Gastrocnemius medialis (tissue), 4 donors: Measurements from ENCODE around the gene KNDC1. TPM values are rescaled to one million over a fixed set of nuclear protein-coding genes. Genes with fewer than 3 reads are reported as not detected.

Experiments used
- ATAC-seq, 2 donors: fragments of 150-250 bp; one replicate each; pipeline ENCODE4 v1.9.1; 2016
- DNase-seq, 2 donors: peaks; one replicate each; pipeline ENCODE4 v3.0.0-alpha.2; 2019
- H3K27ac ChIP-seq, 4 donors: fragments of 200-600 bp; sonication (generic); 1 replicate in 1 of 4; 2 replicates in 3 of 4; pipeline ENCODE4 v1.5.1; 2016 to 2018; ENCODE audit warnings: mild to moderate bottlenecking in 2 of 4, moderate library complexity in 1 of 4
- H3K27me3 ChIP-seq, 3 donors: fragments of 200-600 bp; sonication (generic) in 2 of 3; 1 replicate in 1 of 3; 2 replicates in 2 of 3; pipeline versions ENCODE4 v1.5.1 to v1.6.0; 2016 to 2019; ENCODE audit warnings: mild to moderate bottlenecking in 1 of 3, moderate library complexity in 1 of 3
- H3K36me3 ChIP-seq, 2 donors: fragments of 200-600 bp; sonication (generic) in 1 of 2; one replicate each; pipeline ENCODE4 v1.5.1; 2017 to 2018
- H3K4me1 ChIP-seq, 2 donors: fragments of 200-600 bp; sonication (generic) in 1 of 2; one replicate each; pipeline ENCODE4 v1.5.1; 2016 to 2017; ENCODE audit warnings: mild to moderate bottlenecking in 2 of 2
- H3K4me3 ChIP-seq, 4 donors: fragments of 200-600 bp; sonication (generic) in 3 of 4; 1 replicate in 1 of 4; 2 replicates in 3 of 4; pipeline ENCODE4 v1.5.1; 2016 to 2019; ENCODE audit warnings: mild to moderate bottlenecking in 2 of 4
- H3K9me3 ChIP-seq, 3 donors: fragments of 200-600 bp; sonication (generic) in 2 of 3; 1 replicate in 1 of 3; 2 replicates in 2 of 3; pipeline ENCODE4 v1.5.1; 2016 to 2019
- CTCF ChIP-seq, 5 experiments: fragments of 450-650 bp in 3 of 5; fragments of 200-600 bp in 2 of 5; sonication (generic) in 2 of 5; IDR thresholded peaks in 4 of 5; conservative IDR thresholded peaks in 1 of 5; 1 replicate in 4 of 5; 2 replicates in 1 of 5; pipeline ENCODE4 v1.5.1; 2016 to 2019; ENCODE audit warnings: antibody characterized with exemption in 5 of 5, mild to moderate bottlenecking in 3 of 5, moderate library complexity in 3 of 5
- POLR2A ChIP-seq, 2 donors: fragments of 450-650 bp; IDR thresholded peaks; one replicate each; pipeline ENCODE4 v1.6.1; 2017; ENCODE audit warnings: antibody characterized with exemption in 2 of 2, mild to moderate bottlenecking in 2 of 2, moderate library complexity in 2 of 2
- in situ Hi-C, 4 donors: fragments of 200-750 bp; cut with MboI; loops; one replicate each; pipeline versions ENCODE4 v1.15.0 to v1.8.0; 2017; ENCODE audit warnings: low sequenced_read_pairs in 4 of 4
- intact Hi-C: fragments of 100-400 bp; cut with DNase I; formaldehyde crosslinking; loops from one replicate; pipeline ENCODE4 v1.15.1; 2023; ENCODE audit warnings: low total_unique reads
- total RNA-seq, 4 donors: library from RNA; depleted of rRNA; stranded (reverse); fragments of >200 nt; gene quantifications; one replicate each; pipeline versions ENCODE4 v1.1.0 to v1.2.3, GENCODE V29; 2016

Gene KNDC1
- total RNA-seq, 4 donors from 2014 or later: 0.04 to 0.13 TPM; not detected in 2

- no peaks in the 10 kb centered on the region for H3K9me3 ChIP-seq
- no peak overlapping the region for H3K4me3 ChIP-seq
- DNase-seq: no peak
- H3K27ac ChIP-seq: no peak overlapping the region
- in situ Hi-C loops (no loop called here), intact Hi-C loops (no loop called here)
- H3K36me3 ChIP-seq: no peaks in the 10 kb centered on the region
- H3K27me3 ChIP-seq: peaks cover 29 to 39% (median 34%) of the 10 kb centered on the region in 3 donors
- no peak for ATAC-seq
- no peak for TF ChIP-seq CTCF (IDR thresholded peaks at IDR 0.05 in 4 of 5, conservative IDR thresholded peaks at IDR 0.05 in 1 of 5)
- no peak for TF ChIP-seq POLR2A (IDR thresholded peaks at IDR 0.05)
- H3K4me1 ChIP-seq: no peaks in the 10 kb centered on the region
Observed at GRCh38 chr10:133247681-133248333, 87.8 kb downstream of the KNDC1 start.

- H3K27ac ChIP-seq: no peak overlapping the region
- H3K4me3 ChIP-seq: no peak overlapping the region
- ATAC-seq (no peak), DNase-seq (no peak)
- in situ Hi-C loops (no loop called here), intact Hi-C loops (no loop called here)
- no peaks in the 10 kb centered on the region for H3K4me1 ChIP-seq
- peaks cover 27 to 35% (median 29%) of the 10 kb centered on the region in 3 donors for H3K27me3 ChIP-seq
- no peaks in the 10 kb centered on the region for H3K9me3 ChIP-seq
- H3K36me3 ChIP-seq: no peaks in the 10 kb centered on the region
- TF ChIP-seq POLR2A (IDR thresholded peaks at IDR 0.05) (no peak), CTCF (IDR thresholded peaks at IDR 0.05 in 4 of 5, conservative IDR thresholded peaks at IDR 0.05 in 1 of 5) (no peak)
Observed at GRCh38 chr10:133248334-133248715, 88.3 kb downstream of the KNDC1 start.

GRCh38 chr10:133249094-133249780 is 89.2 kb downstream of the KNDC1 start:
- no peak overlapping the region for H3K27ac ChIP-seq
- no peaks in the 10 kb centered on the region for H3K9me3 ChIP-seq
- ATAC-seq: no peak
- intact Hi-C loops: no loop called here
- H3K27me3 ChIP-seq: peaks cover 21 to 29% (median 28%) of the 10 kb centered on the region in 3 donors
- in situ Hi-C loops: no loop called here
- no peak for DNase-seq
- no peaks in the 10 kb centered on the region for H3K4me1 ChIP-seq
- H3K36me3 ChIP-seq: no peaks in the 10 kb centered on the region
- TF ChIP-seq POLR2A (IDR thresholded peaks at IDR 0.05) (no peak), CTCF (IDR thresholded peaks at IDR 0.05 in 4 of 5, conservative IDR thresholded peaks at IDR 0.05 in 1 of 5) (no peak)
- H3K4me3 ChIP-seq: no peak overlapping the region

GRCh38 chr10:133249975-133250754 is 90.1 kb downstream of the KNDC1 start:
- intact Hi-C loops: no loop called here
- TF ChIP-seq POLR2A (IDR thresholded peaks at IDR 0.05): no peak
- TF ChIP-seq CTCF (IDR thresholded peaks at IDR 0.05 in 4 of 5, conservative IDR thresholded peaks at IDR 0.05 in 1 of 5): no peak

More at GRCh38 chr10:133249975-133250754, 90.1 kb downstream of the KNDC1 start:
- no peak for DNase-seq
- Histone ChIP-seq H3K4me1 (no peaks in the 10 kb centered on the region), H3K36me3 (no peaks in the 10 kb centered on the region), H3K27ac (no peak overlapping the region), H3K4me3 (no peak overlapping the region), H3K27me3 (peaks cover 21 to 28% (median 22%) of the 10 kb centered on the region in 3 donors), H3K9me3 (no peaks in the 10 kb centered on the region)
- in situ Hi-C loops: no loop called here
- ATAC-seq: no peak
